GM21717 (cell line): ENCODE measurements around the gene POU6F2.

ENCODE experiments used
- ATAC-seq: cut with Tn5 transposase; IDR thresholded peaks from one replicate; pipeline ENCODE4 v1.9.1; 2021; ENCODE audit warnings: mild to moderate bottlenecking, moderate library complexity; ENCODE audit not compliant: unreplicated experiment

POU6F2 gene

DNA sequence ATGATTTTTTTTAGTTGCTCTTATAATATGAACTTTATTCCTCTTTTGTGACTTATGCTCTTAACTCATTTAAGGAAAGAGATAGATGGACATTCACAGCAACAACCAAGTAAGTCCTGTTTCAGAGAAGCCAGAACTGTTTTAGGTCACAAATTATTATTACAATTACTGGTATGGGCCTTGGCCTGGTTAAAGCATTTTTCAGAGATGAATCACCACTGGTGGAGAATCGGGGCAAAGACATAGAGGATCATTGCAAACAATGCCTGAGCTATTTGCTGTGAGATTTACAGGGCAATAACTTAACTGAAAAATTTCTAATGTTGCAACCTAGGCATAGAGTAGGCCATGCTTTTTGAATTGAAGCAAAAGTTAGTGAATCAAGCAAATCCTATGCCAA, 450.5 kb downstream of the POU6F2 start:
- ATAC-seq = no peak

- ATAC-seq = no peak
These were observed 451.7 kb downstream of the POU6F2 start for GRCh38 chr7:39429421-39429820.

- no peak for ATAC-seq
These were observed 452.7 kb downstream of the POU6F2 start for GRCh38 chr7:39430441-39430840.

- ATAC-seq = no peak
These were observed 453.4 kb downstream of the POU6F2 start for GRCh38 chr7:39430909-39431641.

GRCh38 chr7:39432368-39432767, 454.7 kb downstream of the POU6F2 start:
- no peak for ATAC-seq

DNA sequence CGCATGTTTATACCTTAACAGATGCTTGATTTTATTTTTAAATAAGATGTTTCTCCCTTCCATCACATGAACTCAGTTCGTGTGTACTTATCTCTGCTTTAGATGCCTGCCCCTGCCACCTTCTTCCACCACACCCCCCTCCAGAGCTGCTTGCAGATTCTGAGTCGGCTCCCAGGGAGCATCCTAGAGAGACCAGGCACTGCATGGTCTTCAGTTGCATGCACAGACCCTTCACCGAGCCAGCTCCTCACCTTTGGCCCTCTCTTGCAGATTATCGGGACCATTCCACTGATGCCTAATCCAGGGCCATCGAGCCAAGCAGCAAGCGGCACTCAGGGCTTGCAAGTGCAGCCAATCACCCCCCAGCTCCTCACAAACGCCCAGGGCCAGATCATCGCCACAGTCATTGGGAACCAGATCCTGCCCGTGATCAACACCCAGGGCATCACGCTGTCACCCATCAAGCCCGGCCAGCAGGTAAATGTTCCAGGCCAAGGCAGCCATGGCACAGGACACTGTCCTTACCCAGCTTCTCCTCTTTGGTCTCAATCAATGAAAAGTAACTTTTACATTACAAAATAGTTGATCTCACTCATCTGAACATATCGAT, 455.2 kb downstream of the POU6F2 start:
- no peak for ATAC-seq

DNA sequence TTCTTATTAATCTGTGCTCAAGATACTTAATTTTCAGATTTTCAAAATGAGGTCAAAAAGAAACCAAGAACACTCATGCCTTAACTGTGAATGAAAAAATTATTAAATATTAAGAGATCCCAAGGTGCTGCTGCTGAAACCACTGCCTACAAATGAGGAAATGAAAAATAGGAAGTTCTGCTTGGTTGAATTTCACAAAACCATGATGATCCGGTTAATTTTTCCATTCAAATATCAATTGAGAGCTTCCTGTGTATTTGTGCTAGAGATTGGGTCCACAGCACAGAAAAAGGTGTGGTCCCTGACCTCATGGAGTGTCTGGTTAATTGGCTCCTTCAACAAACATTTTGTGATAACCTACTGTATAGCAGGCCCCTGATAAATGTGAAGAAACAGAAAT, 455.8 kb downstream of the POU6F2 start:
- no peak for ATAC-seq

DNA sequence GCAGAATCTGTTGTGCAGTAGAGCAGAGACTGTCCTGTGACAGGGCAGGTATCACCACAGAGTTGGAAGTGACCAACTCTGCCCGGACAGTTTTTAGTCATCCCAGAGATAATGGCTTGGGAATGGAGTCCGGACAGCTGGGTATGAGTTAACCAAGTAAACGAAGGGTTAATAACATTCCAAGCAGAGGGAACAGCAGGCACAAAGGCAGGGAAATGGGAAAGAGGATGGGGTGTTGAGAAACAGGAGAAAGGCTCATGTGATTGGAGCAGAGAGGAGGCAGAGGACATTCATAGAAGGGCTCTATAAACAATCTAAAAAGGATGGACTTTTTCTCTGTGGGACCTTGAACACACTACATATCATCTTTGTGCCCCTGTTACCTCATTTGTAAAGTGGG, 456.3 kb downstream of the POU6F2 start:
- ATAC-seq = no peak

DNA sequence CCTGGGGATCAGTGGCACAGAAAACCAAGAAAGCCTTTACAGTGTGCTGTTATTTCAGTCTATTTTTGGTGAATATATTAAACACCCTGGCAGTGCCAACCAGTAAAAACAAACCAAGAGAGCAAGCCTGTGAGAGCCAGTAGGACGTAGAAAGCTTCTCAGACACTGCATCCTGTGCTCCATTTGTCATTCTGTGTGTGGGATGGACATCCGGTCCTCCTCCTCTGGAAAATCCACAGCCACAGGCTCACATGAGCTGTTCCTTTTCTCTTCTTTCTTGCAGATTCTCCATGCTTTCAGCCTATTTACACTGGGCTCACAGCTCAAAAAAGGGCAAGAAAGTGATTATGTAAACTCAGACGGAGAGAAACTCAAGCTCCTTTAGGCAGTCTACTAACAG, 468.8 kb downstream of the POU6F2 start:
- no peak for ATAC-seq

GRCh38 chr7:39451901-39452300, 474.2 kb downstream of the POU6F2 start:
- no peak for ATAC-seq

- ATAC-seq = peak; percentile 70
These were observed 476.1 kb downstream of the POU6F2 start for GRCh38 chr7:39453743-39454355.

DNA sequence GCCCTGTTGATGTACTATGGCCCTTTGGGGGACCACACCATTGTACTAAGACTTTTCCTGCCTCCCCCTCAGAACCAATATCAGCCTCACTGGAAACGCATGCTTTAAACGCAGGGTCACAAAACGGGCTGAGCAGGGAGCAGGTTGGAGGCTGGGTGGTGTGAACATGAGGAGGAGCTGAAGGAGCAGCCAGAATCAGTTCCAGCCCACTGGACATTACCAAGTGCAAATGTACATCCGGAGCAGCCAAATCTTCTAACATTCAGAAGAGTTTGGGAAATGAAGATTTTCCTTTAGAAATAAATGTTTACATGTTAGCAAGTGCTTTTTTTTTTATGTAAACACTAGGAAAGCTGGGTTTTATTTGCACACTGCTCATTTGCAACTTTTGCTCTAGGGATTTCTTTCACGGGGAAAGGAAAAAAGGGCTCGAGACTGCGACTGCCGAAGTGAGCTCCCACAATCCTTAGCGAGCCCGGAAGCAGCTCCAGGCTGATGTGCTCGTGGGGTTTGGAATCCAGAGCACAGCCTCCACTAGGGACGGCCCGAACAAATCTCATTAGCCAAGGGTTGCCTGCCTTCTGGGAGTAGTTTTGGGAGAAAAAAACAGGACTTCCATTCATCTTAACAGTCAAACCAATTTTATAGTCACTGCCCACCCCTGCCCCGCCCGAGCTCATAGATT, 480.5 kb downstream of the POU6F2 start:
- no peak for ATAC-seq

DNA sequence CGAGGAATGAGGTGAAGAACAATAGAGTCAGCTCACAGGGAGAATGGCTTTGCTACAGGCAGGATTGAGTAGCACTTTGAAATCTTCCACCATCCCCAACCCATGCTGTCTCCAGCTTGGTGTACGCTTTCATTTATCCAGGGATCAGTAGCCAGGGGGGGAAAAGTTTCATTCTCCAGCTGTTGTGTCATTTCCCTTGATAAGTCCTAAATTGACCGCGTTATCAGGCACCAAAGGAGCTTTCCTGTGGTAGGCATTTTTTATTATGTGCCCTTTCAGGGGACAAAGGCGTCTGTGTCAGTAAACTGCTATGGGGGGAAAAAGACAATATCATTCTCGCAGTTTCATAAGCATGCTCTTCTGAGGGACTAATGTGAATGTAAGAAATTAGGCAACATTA, 481.9 kb downstream of the POU6F2 start:
- ATAC-seq = no peak

DNA sequence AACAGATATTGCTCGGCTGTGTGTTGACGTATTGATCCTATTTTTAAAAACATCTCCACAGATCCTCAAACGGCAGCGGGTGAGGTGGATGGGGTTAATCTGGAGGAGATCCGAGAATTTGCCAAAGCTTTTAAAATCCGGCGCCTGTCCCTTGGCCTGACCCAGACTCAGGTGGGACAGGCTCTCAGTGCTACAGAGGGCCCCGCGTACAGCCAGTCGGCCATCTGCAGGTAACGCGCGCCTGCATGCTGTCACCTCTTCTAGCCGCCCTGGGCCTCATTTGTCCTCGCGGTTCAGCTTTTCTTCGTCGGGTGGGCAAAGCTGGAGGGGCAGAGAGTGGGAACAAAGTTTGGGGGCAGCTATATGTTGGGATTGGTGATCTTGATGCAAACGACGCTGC, 482.8 kb downstream of the POU6F2 start:
- no peak for ATAC-seq

DNA sequence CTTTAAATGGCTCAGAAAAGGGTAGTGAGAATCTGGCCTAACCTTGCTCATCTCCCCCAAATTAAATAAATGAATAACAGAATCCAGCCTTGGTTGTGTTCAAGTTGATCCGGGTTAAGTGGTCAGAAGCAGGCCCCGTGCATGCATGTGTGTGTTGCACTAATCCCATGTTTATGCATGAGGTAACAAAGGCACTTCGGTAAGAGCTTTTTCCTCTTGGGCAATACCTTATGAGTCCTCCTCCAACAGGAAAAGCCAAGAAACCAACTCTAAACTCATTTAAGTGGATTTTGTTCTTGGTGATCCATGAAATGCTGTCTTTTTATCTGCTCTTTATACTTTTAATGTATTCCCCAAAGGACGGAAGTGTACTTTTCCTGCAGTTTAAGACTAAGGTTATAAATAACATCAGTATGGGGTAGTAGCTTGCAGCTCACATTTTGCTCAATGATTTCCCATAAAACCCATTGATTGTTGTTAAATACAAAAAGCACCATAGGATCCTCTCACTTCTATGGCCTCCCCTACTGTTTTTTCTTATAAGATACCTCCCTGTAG, 483.6 kb downstream of the POU6F2 start:
- ATAC-seq = no peak

DNA sequence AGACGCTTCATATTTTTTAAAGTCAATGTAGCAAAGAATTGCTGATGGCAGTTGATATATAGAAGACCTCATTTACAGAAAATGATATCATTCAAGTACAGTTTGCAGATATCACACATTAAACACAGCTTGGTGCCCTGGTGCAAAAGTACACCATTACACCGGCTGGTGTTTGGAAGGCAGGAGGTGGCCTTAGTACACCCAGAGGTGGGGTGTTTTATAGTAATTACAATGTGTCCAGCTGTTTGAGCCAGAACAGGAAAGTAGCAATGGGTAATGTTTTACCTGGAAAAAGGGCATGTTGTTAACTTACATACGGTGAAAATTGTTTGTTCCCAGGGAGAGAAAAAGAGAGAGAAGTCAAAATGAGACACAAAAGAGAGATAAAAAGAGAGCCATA, 485.5 kb downstream of the POU6F2 start:
- no peak for ATAC-seq

DNA sequence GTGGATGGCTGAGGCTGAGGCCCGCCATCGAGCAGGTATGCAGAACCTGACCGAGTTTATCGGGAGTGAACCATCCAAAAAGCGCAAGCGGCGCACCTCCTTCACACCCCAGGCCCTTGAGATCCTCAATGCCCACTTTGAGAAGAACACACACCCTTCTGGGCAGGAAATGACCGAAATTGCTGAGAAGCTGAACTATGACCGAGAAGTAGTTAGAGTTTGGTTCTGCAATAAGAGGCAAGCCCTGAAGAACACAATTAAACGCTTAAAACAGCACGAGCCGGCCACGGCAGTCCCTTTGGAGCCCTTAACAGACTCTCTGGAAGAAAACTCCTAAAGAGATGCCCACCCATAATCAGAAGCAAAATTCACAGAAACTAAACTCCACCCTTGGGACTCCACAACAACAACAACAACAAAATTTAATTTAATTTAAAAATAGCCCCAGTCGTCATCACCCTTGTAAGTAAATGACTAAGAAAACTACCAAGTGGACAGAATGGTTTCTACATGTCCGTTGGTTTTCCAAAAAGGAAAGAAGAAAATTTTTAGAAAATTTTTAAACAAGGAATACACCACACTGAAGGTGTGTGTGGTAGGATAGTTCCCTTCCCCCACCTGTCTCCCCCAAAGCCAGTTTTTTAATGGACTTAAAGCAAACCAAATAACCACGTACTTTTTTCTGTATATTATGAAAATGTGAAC, 486.8 kb downstream of the POU6F2 start:
- peak; percentile 15 for ATAC-seq

GRCh38 chr7:39465055-39465929, 487.6 kb downstream of the POU6F2 start:
- peak; percentile 78 for ATAC-seq

- no peak for ATAC-seq
These were observed 490.6 kb downstream of the POU6F2 start for GRCh38 chr7:39468261-39468660.

- ATAC-seq = no peak
These were observed 491.2 kb downstream of the POU6F2 start for GRCh38 chr7:39468808-39469374.
